ENCODE data around the gene PPFIA2. TPM values are rescaled to one million over a fixed set of nuclear protein-coding genes. Genes with fewer than 3 reads are reported as not detected.

PPFIA2 gene
- total and polyA plus RNA-seq, 9 of the 15 experiments (the other 6 are each of a cell fraction or from before 2014, with no cell fraction given), result not detected

GRCh38 chr12:81615026-81615588, 144.0 kb downstream of the PPFIA2 start (continued):
- no peak for TF ChIP-seq ZNF639 (CRISPR knock-in tag; conservative IDR thresholded peaks at IDR 0.05 in 1 of 2, IDR thresholded peaks at IDR 0.05 in 1 of 2)
- TF ChIP-seq E2F3 (CRISPR knock-in tag; IDR thresholded peaks at IDR 0.05), result no peak
- TF ChIP-seq GTF2B (IDR thresholded peaks at IDR 0.05; ENCODE audit: extremely low read depth, insufficient read length), result no peak
- no peak for TF ChIP-seq ZNF224 (CRISPR knock-in tag; IDR thresholded peaks at IDR 0.05)
- TF ChIP-seq ZBTB12 (CRISPR knock-in tag; IDR thresholded peaks at IDR 0.05), result no peak
- TF ChIP-seq KLF16 (IDR thresholded peaks at IDR 0.05), result no peak
